H1 (cell line): Measurements from ENCODE around the gene PRTN3. TPM values are rescaled to one million over a fixed set of nuclear protein-coding genes. Genes with fewer than 3 reads are reported as not detected.

ENCODE experiments used
- ATF3 ChIP-seq: IDR thresholded peaks from 2 replicates; pipeline ENCODE4 v1.6.1; 2011; ENCODE audit warnings: low read depth, mild to moderate bottlenecking, low read length; ENCODE audit not compliant: insufficient read depth
- CBX8 ChIP-seq: fragments of 300-800, 300-1000 bp; sonication (generic); IDR thresholded peaks from 2 replicates; pipeline ENCODE4 v1.7.1; 2016; ENCODE audit warnings: low read depth, low read length, borderline replicate concordance
- CHD1 ChIP-seq: IDR thresholded peaks from 2 replicates; pipeline ENCODE4 v1.6.1; 2012; ENCODE audit warnings: low read depth, low read length, improper control_type of control experiment
- CHD2 ChIP-seq: IDR thresholded peaks from 2 replicates; pipeline ENCODE4 v1.6.1; 2012; ENCODE audit warnings: low read length, improper control_type of control experiment
- HDAC2 ChIP-seq, 2 experiments: fragments of 300-600 bp in 1 of 2; sonication (generic) in 1 of 2; IDR thresholded peaks; 2 replicates each; pipeline ENCODE4 v1.6.1; 2011 to 2012; ENCODE audit warnings: low read depth in 2 of 2, low read length in 2 of 2, mild to moderate bottlenecking in 2 of 2, moderate library complexity in 2 of 2, borderline replicate concordance in 1 of 2, inconsistent platforms in 1 of 2
- PHF8 ChIP-seq: fragments of 200-600 bp; sonication (generic); conservative IDR thresholded peaks from 2 replicates; pipeline ENCODE4 v1.7.1; 2012; ENCODE audit warnings: low read depth, mild to moderate bottlenecking, inconsistent platforms, low read length, moderate library complexity
- POLR2A ChIP-seq, 2 experiments: IDR thresholded peaks; 1 replicate in 1 of 2; 2 replicates in 1 of 2; pipeline ENCODE4 v1.6.1; 2011; ENCODE audit warnings: low read depth in 2 of 2, low read length in 2 of 2, mild to moderate bottlenecking in 2 of 2; ENCODE audit errors: control extremely low read depth in 1 of 2
- POLR2AphosphoS5 ChIP-seq: IDR thresholded peaks from 2 replicates; pipeline ENCODE4 v1.6.1; 2011; ENCODE audit warnings: low read depth, low read length
- POU5F1 ChIP-seq: IDR thresholded peaks from 2 replicates; pipeline ENCODE4 v1.6.1; 2011; ENCODE audit warnings: low read depth, mild to moderate bottlenecking, low read length, moderate library complexity
- RAD21 ChIP-seq, 2 experiments: IDR thresholded peaks in 1 of 2; conservative IDR thresholded peaks in 1 of 2; 2 replicates each; pipeline ENCODE4 v1.6.1; 2011; ENCODE audit warnings: low read depth in 2 of 2, low read length in 2 of 2, improper control_type of control experiment in 1 of 2, inconsistent platforms in 1 of 2, mild to moderate bottlenecking in 1 of 2, moderate library complexity in 1 of 2
- RFX5 ChIP-seq: IDR thresholded peaks from 2 replicates; pipeline ENCODE4 v1.6.1; 2011; ENCODE audit warnings: low read depth, low read length, improper control_type of control experiment, borderline replicate concordance
- SIX5 ChIP-seq: IDR thresholded peaks from 2 replicates; pipeline ENCODE4 v1.6.1; 2011; ENCODE audit warnings: mild to moderate bottlenecking, low read depth, low read length
- SP1 ChIP-seq: IDR thresholded peaks from 2 replicates; pipeline ENCODE4 v1.6.1; 2011; ENCODE audit warnings: low read depth, low read length
- TEAD4 ChIP-seq: IDR thresholded peaks from 2 replicates; pipeline ENCODE4 v1.6.1; 2012; ENCODE audit warnings: low read depth, low read length, inconsistent platforms, mixed read lengths
- polyA plus RNA-seq, 7 experiments: library from polyadenylated mRNA; depleted of rRNA in 3 of 7; stranded (reverse) in 5 of 7; unstranded in 2 of 7; fragments of >200 nt in 5 of 7; fragments of 200-250 nt in 2 of 7; gene quantifications; 1 replicate in 5 of 7; 2 replicates in 1 of 7; 4 replicates in 1 of 7; pipeline versions ENCODE4 v1.2.1 to v1.2.3, GENCODE V29; 2011 to 2013; ENCODE audit warnings: missing spikeins in 2 of 7, mixed read lengths in 2 of 7
- total RNA-seq: library from RNA; stranded (reverse); fragmentation: NEBNext Ultra II Directional; extraction: Animal tissue kit (Norgen Biotek cat#: 25700); gene quantifications from 2 replicates; pipeline ENCODE4 v1.2.1, GENCODE V29; 2021
- TF ChIP-seq, protein P1 (sequence below), 3 experiments: IDR thresholded peaks; 1 replicate in 2 of 3; 2 replicates in 1 of 3; pipeline versions ENCODE4 v1.5.1 to v1.6.1; 2011; ENCODE audit warnings: low read length in 3 of 3, mild to moderate bottlenecking in 3 of 3, inconsistent platforms in 2 of 3, low read depth in 1 of 3, moderate library complexity in 1 of 3; ENCODE audit not compliant: insufficient read depth in 1 of 3; ENCODE audit errors: control extremely low read depth in 1 of 3
- TF ChIP-seq, protein P2 (sequence below): IDR thresholded peaks from 2 replicates; pipeline ENCODE4 v1.6.1; 2011; ENCODE audit warnings: low read length, improper control_type of control experiment

The PRTN3 gene
- total and polyA plus RNA-seq, 2 of the 8 experiments (the other 6 are each of a cell fraction or from before 2014, with no cell fraction given), result 0.39 to 2.1 TPM

DNA sequence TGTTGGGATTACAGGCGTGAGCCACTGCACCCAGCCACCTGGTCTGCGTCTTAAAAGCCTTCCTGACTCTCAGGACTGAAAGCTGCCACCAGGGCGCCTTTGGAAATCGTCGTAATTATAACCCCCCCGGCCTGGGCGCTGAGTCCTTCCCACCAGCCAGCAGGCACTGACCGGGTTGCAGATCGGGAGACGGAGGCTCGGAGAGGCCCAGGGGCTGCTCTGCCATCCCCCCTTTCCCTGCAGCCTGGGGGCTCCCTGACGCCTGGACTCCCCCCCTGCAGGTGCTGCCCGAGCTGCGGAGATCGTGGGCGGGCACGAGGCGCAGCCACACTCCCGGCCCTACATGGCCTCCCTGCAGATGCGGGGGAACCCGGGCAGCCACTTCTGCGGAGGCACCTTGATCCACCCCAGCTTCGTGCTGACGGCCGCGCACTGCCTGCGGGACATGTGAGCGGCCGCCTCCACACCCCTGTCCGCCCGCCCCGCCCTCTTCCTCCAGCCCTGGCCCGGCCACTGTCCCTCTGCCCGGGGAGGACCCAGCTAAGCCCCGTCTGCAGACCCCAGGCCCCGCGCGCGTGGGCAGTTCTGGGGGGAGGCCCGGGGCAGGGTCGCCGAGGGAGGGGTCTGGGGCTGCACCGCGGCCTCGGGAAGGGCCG, 2.5 kb downstream of the PRTN3 start (continued):
- TF ChIP-seq, protein P1, sequence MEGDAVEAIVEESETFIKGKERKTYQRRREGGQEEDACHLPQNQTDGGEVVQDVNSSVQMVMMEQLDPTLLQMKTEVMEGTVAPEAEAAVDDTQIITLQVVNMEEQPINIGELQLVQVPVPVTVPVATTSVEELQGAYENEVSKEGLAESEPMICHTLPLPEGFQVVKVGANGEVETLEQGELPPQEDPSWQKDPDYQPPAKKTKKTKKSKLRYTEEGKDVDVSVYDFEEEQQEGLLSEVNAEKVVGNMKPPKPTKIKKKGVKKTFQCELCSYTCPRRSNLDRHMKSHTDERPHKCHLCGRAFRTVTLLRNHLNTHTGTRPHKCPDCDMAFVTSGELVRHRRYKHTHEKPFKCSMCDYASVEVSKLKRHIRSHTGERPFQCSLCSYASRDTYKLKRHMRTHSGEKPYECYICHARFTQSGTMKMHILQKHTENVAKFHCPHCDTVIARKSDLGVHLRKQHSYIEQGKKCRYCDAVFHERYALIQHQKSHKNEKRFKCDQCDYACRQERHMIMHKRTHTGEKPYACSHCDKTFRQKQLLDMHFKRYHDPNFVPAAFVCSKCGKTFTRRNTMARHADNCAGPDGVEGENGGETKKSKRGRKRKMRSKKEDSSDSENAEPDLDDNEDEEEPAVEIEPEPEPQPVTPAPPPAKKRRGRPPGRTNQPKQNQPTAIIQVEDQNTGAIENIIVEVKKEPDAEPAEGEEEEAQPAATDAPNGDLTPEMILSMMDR (IDR thresholded peaks at IDR 0.05; ENCODE audit: control extremely low read depth in 1 of 3, insufficient read depth in 1 of 3, low read depth in 1 of 3, low read length in 3 of 3), result peak in 2 of 3 experiments; percentile 3 to 5; a peak in 1 of 4 replicates
- TF ChIP-seq CHD1 (no peak), SIX5 (no peak), RFX5 (no peak), PHF8 (no peak), POLR2AphosphoS5 (no peak), TEAD4 (no peak), HDAC2 (IDR thresholded peaks at IDR 0.05; ENCODE audit: borderline replicate concordance in 1 of 2, low read depth in 2 of 2, low read length in 2 of 2) (no peak), POU5F1 (no peak), SP1 (no peak), CHD2 (no peak), RAD21 (IDR thresholded peaks at IDR 0.05 in 1 of 2, conservative IDR thresholded peaks at IDR 0.05 in 1 of 2; ENCODE audit: low read depth in 2 of 2, low read length in 2 of 2) (no peak), ATF3 (no peak), CBX8 (no peak), POLR2A (IDR thresholded peaks at IDR 0.05; ENCODE audit: control extremely low read depth in 1 of 2, low read depth in 2 of 2, low read length in 2 of 2) (no peak)
- TF ChIP-seq, protein P2, sequence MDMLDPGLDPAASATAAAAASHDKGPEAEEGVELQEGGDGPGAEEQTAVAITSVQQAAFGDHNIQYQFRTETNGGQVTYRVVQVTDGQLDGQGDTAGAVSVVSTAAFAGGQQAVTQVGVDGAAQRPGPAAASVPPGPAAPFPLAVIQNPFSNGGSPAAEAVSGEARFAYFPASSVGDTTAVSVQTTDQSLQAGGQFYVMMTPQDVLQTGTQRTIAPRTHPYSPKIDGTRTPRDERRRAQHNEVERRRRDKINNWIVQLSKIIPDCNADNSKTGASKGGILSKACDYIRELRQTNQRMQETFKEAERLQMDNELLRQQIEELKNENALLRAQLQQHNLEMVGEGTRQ, result no peak
